Gastroesophageal sphincter (tissue), 4 donors: Measurements from ENCODE around the gene DNAJB1. TPM values are rescaled to one million over a fixed set of nuclear protein-coding genes. Genes with fewer than 3 reads are reported as not detected.

ENCODE experiments used
- ATAC-seq: fragments of 150-250 bp; one replicate; pipeline ENCODE4 v1.9.1; 2016; ENCODE audit warnings: mild to moderate bottlenecking, moderate library complexity
- H3K27ac ChIP-seq, 4 donors: fragments of 200-600 bp; sonication (generic) in 3 of 4; 1 replicate in 3 of 4; 2 replicates in 1 of 4; pipeline ENCODE4 v1.5.1; 2016 to 2019
- H3K27me3 ChIP-seq: fragments of 200-600 bp; sonication (generic); one replicate; pipeline ENCODE4 v1.5.1; 2019
- H3K36me3 ChIP-seq, 2 donors: fragments of 200-600 bp; sonication (generic); one replicate each; pipeline ENCODE4 v1.5.1; 2019; ENCODE audit warnings: control low read depth in 1 of 2
- H3K4me1 ChIP-seq, 3 donors: fragments of 200-600 bp; sonication (generic); 1 replicate in 2 of 3; 2 replicates in 1 of 3; pipeline ENCODE4 v1.5.1; 2016 to 2019; ENCODE audit warnings: control low read depth in 2 of 3
- H3K4me3 ChIP-seq, 2 donors: fragments of 200-600 bp; sonication (generic); one replicate each; pipeline ENCODE4 v1.5.1; 2019; ENCODE audit warnings: mild to moderate bottlenecking in 1 of 2, moderate library complexity in 1 of 2
- H3K9me3 ChIP-seq, 3 donors: fragments of 200-600 bp; sonication (generic); one replicate each; pipeline ENCODE4 v1.5.1; 2017 to 2019; ENCODE audit warnings: control low read depth in 2 of 3
- EP300 ChIP-seq: sonication (generic); formaldehyde crosslinking; IDR thresholded peaks from one replicate; pipeline ENCODE4 v1.6.1; 2017; ENCODE audit warnings: antibody characterized with exemption, mild to moderate bottlenecking
- POLR2A ChIP-seq, 2 donors: fragments of 450-650 bp; IDR thresholded peaks; one replicate each; pipeline ENCODE4 v1.6.1; 2017; ENCODE audit warnings: antibody characterized with exemption in 2 of 2, mild to moderate bottlenecking in 2 of 2, moderate library complexity in 1 of 2
- POLR2AphosphoS5 ChIP-seq: sonication (generic); formaldehyde crosslinking; IDR thresholded peaks from one replicate; pipeline ENCODE4 v1.6.1; 2017; ENCODE audit warnings: antibody characterized with exemption
- whole genome bisulfite sequencing, 2 donors: methylation state at CpG; one replicate each; pipeline ENCODE4 v1.1.5; 2018; ENCODE audit warnings: low coverage in 1 of 2; 5-methylcytosine and 5-hydroxymethylcytosine counted together
- total RNA-seq, 4 donors: library from RNA; depleted of rRNA; stranded (reverse); fragments of >200 nt; gene quantifications; one replicate each; pipeline ENCODE4 v1.1.0, GENCODE V29; 2016
- TF ChIP-seq, protein P1 (sequence below), 4 experiments: fragments of 200-600 bp in 2 of 4; fragments of 450-650 bp in 2 of 4; sonication (generic) in 1 of 4; IDR thresholded peaks; one replicate each; pipeline ENCODE4 v1.5.1; 2017 to 2019; ENCODE audit warnings: antibody characterized with exemption in 4 of 4, mild to moderate bottlenecking in 2 of 4, moderate library complexity in 2 of 4

Gene DNAJB1
- 10 to 100 TPM; 59.3 to 72.8 (median 68.2) TPM for total RNA-seq

DNA sequence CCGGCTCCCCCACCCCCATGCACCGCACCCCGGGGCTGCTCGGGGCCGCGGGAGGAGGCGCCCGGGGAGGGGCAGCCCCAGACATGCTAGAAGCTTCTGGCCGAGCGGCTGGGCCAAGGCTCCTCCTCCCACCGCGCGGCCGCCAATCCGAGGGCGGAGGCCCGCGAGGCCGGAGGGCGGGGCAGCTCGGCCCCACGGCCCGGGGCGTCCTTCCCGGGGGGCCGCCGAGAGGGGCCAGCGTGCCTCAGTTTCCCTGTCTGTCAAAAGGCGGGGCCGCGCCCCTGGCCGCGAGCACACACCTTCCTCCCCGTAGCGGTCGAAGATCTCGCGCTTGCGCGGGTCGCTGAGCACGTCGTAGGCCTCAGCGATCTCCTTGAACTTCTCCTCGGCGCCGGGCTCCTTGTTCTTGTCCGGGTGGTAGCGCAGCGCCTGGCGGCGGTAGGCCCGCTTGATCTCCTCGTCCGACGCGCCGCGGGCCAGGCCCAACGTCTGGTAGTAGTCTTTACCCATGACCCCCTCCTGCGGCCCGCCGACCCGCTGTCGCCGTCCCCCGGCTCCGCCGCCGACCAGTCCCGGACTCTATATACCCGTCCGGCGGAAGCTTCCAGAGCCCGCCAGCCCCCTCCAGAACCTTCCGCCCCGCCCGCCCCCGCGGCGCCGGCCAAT is at the start of gene DNAJB1:
Gene DNAJB1, minus strand, starts transcription at position 558 of the 666 bp plus-strand sequence. Its CDS starts 48 bp downstream, at position 510.
- H3K27me3 ChIP-seq, result no peaks in the 10 kb centered on the region
- peak; percentile 97 to 98 for TF ChIP-seq POLR2A (IDR thresholded peaks at IDR 0.05)
- TF ChIP-seq POLR2AphosphoS5, result peak; percentile 95
- TF ChIP-seq, protein P1, sequence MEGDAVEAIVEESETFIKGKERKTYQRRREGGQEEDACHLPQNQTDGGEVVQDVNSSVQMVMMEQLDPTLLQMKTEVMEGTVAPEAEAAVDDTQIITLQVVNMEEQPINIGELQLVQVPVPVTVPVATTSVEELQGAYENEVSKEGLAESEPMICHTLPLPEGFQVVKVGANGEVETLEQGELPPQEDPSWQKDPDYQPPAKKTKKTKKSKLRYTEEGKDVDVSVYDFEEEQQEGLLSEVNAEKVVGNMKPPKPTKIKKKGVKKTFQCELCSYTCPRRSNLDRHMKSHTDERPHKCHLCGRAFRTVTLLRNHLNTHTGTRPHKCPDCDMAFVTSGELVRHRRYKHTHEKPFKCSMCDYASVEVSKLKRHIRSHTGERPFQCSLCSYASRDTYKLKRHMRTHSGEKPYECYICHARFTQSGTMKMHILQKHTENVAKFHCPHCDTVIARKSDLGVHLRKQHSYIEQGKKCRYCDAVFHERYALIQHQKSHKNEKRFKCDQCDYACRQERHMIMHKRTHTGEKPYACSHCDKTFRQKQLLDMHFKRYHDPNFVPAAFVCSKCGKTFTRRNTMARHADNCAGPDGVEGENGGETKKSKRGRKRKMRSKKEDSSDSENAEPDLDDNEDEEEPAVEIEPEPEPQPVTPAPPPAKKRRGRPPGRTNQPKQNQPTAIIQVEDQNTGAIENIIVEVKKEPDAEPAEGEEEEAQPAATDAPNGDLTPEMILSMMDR (IDR thresholded peaks at IDR 0.05), result no peak

DNA sequence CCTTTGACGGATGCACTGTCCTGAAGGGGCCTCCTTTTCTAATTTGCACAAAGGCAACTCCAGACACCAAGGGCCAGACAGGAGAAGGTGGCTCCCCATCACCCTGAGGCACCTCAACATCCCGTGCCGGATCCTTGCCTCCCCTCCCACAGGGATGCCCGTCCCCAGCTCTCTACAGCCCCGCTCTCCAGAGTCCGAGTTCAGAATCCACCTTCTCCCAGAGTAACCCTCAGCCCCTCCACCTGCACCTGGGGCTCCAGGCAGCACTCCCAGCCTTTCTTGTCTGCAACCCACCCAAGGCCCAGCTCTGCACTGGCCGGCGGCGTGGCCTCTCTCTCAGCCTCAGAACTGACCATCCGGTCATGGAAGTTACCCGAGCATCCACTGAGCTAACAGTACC is 48.9 kb upstream of the DNAJB1 start:
- 20 to 81% methylated on average over 1 to 4 of the region's 11 CpGs for WGBS, 2 donors
- no peak overlapping the region for H3K4me3 ChIP-seq
- ATAC-seq, result no peak
- H3K27ac ChIP-seq, result no peak overlapping the region
- H3K4me1 ChIP-seq, result peaks cover 0 to 50% (median 17%) of the 10 kb centered on the region in 3 donors
- TF ChIP-seq, protein P1 (IDR thresholded peaks at IDR 0.05), result no peak
- TF ChIP-seq POLR2A (IDR thresholded peaks at IDR 0.05) (no peak), EP300 (no peak), POLR2AphosphoS5 (no peak)
- H3K9me3 ChIP-seq, result no peaks in the 10 kb centered on the region
- H3K27me3 ChIP-seq, result no peaks in the 10 kb centered on the region
- H3K36me3 ChIP-seq, result peaks cover 0 to 60% of the 10 kb centered on the region in 2 donors

More for the DNA sequence above, at the start of gene DNAJB1:
- ATAC-seq, result peak; percentile 90
- Histone ChIP-seq H3K4me1 (peaks cover 0 to 50% (median 30%) of the 10 kb centered on the region in 3 donors), H3K9me3 (no peaks in the 10 kb centered on the region), H3K36me3 (peaks cover 0 to 39% of the 10 kb centered on the region in 2 donors), H3K4me3 (peak within 1 kb of the TSS; percentile 82 to 94), H3K27ac (peak within 1 kb of the TSS; percentile 96 to 99 (median 98))
- WGBS, 2 donors, result 2% methylated on average over 9 of the region's 82 CpGs; no CpG with 5 or more reads in 1 of the 2 donors

DNA sequence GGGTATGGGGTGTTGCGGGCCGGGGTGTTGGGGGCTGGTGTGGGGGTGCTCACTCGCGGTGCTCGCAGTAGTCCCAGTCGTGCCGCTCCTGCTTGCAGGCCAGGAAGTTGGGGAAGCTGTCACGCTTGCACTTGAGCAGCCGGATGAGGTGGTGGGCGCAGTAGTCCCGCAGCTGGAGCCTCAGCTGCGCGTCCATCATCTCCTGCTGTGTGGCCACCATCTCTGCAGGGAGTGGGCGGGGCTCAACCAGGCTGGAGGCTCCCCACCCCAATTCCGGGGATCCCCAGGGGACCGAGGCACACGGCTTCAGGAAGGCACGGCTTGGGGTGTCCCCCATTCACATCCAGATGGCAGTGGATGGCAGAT is 48.5 kb upstream of the DNAJB1 start:
- WGBS, 2 donors, result no CpG with 5 or more reads among the region's 18 CpGs
- ATAC-seq, result no peak
- peaks cover 0 to 60% of the 10 kb centered on the region in 2 donors for H3K36me3 ChIP-seq
- TF ChIP-seq, protein P1 (IDR thresholded peaks at IDR 0.05), result no peak
- TF ChIP-seq EP300 (no peak), POLR2A (IDR thresholded peaks at IDR 0.05) (no peak), POLR2AphosphoS5 (no peak)
- no peaks in the 10 kb centered on the region for H3K9me3 ChIP-seq
- no peaks in the 10 kb centered on the region for H3K27me3 ChIP-seq
- no peak overlapping the region for H3K27ac ChIP-seq
- H3K4me1 ChIP-seq, result peaks cover 0 to 52% (median 17%) of the 10 kb centered on the region in 3 donors
- no peak overlapping the region for H3K4me3 ChIP-seq

DNA sequence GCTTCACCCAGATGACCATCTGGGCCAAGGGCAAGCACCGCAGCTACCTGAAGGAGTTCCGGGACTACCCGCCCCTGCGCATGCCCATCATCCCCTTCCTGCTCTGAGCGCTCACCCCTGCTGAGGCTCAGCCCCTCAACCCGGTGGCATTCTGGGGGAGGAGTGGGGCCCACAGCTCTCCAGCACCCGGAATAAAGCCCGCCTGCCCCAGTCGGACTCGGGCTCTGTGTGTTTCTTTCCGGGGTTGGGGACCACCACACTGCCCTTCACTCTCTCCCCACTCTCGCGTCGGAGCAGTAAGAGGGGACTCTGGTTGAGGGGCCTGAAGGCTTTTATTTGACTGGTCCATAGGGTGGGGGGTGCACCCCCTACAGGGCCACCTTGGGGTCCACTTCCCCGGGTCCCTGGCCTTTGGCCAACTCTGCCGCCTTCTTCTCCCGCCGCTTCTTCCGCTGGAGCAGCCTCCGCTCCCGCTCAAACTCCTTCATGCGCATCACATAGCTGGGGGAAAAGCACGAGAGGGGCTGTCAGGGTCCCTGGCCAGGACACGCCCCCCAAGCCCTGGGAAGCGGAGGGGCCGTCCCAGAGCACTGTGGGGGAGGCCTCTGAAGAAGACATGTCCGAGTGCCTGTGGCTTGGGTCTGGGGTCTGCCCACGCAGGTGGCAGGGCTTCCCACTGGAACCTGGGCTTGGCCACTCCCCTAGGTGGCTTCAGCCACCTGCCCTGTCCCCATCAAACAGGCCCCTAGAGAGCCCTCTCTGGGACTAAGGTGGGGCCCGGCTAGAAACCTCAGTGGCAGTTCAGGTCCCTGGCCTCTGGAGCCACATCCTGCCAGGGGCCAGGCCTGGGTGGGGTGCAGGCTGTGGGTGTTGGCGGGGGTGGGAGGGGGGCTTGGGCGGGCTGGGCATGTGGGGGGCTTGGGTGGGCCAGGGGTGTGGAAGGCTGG is 47.8 kb upstream of the DNAJB1 start:
- Histone ChIP-seq H3K36me3 (peaks cover 0 to 60% of the 10 kb centered on the region in 2 donors), H3K27me3 (no peaks in the 10 kb centered on the region), H3K9me3 (no peaks in the 10 kb centered on the region), H3K27ac (no peak overlapping the region), H3K4me3 (no peak overlapping the region), H3K4me1 (peaks cover 0 to 52% (median 15%) of the 10 kb centered on the region in 3 donors)
- 77% methylated on average over 6 of the region's 31 CpGs; no CpG with 5 or more reads in 1 of the 2 donors for WGBS, 2 donors
- TF ChIP-seq, protein P1 (IDR thresholded peaks at IDR 0.05), result no peak
- TF ChIP-seq POLR2AphosphoS5 (no peak), EP300 (no peak), POLR2A (IDR thresholded peaks at IDR 0.05) (no peak)
- ATAC-seq, result no peak
